ENCODE results near the gene WDTC1. TPM values are rescaled to one million over a fixed set of nuclear protein-coding genes. Genes with fewer than 3 reads are reported as not detected.

Gene WDTC1
- total RNA-seq, 1 experiment from 2014 or later = 24.6 TPM

DNA sequence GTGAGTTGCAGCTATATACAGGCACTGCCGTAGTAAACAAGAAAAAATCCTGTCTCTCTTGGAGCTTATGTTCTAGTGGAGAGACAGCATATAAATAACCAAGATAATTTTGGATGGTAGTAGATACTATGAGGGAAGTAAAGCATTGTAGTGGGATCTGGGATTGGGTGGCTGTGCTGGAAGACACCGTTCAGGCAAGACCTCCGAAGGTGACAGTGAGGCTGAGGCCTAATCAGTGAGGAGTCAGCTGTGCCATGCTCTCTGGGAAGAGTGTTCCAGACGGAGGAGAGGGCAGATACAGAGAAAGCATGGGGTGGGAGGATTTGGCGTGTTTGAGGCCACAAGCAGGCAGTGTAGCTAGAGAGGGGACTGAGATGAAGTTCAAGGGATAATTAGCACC is 93.5 kb downstream of the WDTC1 start:
- DNase-seq (ENCODE audit: low read depth, low spot score) = no peak
- no TSS peak for BruUV-seq (replicated peaks)
- Histone ChIP-seq H3K4me3 (ENCODE audit: low read depth in 2 of 2, low read length in 2 of 2) (no peak overlapping the region), H3K36me3 (ENCODE audit: control insufficient read depth, insufficient read depth, low read length) (peaks cover 4% of the 10 kb centered on the region), H3K4me1 (ENCODE audit: control insufficient read depth, insufficient read depth, low read length) (peaks cover 10% of the 10 kb centered on the region; the same call in 1 of the 2 replicates), H3K9me3 (ENCODE audit: control insufficient read depth, insufficient read depth, low read depth, low read length) (no peaks in the 10 kb centered on the region), H3K27me3 (ENCODE audit: control insufficient read depth, insufficient read depth, low read length) (no peaks in the 10 kb centered on the region), H3K27ac (ENCODE audit: low read length) (no peak overlapping the region)
- TF ChIP-seq, protein P1, sequence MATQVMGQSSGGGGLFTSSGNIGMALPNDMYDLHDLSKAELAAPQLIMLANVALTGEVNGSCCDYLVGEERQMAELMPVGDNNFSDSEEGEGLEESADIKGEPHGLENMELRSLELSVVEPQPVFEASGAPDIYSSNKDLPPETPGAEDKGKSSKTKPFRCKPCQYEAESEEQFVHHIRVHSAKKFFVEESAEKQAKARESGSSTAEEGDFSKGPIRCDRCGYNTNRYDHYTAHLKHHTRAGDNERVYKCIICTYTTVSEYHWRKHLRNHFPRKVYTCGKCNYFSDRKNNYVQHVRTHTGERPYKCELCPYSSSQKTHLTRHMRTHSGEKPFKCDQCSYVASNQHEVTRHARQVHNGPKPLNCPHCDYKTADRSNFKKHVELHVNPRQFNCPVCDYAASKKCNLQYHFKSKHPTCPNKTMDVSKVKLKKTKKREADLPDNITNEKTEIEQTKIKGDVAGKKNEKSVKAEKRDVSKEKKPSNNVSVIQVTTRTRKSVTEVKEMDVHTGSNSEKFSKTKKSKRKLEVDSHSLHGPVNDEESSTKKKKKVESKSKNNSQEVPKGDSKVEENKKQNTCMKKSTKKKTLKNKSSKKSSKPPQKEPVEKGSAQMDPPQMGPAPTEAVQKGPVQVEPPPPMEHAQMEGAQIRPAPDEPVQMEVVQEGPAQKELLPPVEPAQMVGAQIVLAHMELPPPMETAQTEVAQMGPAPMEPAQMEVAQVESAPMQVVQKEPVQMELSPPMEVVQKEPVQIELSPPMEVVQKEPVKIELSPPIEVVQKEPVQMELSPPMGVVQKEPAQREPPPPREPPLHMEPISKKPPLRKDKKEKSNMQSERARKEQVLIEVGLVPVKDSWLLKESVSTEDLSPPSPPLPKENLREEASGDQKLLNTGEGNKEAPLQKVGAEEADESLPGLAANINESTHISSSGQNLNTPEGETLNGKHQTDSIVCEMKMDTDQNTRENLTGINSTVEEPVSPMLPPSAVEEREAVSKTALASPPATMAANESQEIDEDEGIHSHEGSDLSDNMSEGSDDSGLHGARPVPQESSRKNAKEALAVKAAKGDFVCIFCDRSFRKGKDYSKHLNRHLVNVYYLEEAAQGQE (IDR thresholded peaks at IDR 0.05; ENCODE audit: insufficient read depth in 1 of 2, low read depth in 2 of 2, low read length in 1 of 2) = no peak
- no peak for TF ChIP-seq TCF7L2 (IDR thresholded peaks at IDR 0.05; ENCODE audit: low read depth, low read length)
- POLR2A ChIA-PET = no interaction called here
- intact Hi-C loops (cut with micrococcal nuclease; ENCODE audit: unreplicated experiment) = no loop called here
- CTCF ChIA-PET = interaction anchor here (0.6 kb wide), 1 partner anchor 17 kb away, joined by 3 read pairs; no protein-coding TSS in a partner anchor
- in situ Hi-C loops (cut with HindIII; ENCODE audit: low pct_unique_long_range_greater_than_20kb, low sequenced_read_pairs) = no loop called here
- no peak for ATAC-seq

- Histone ChIP-seq H3K4me1 (ENCODE audit: control insufficient read depth, insufficient read depth, low read length) (peaks cover 7% of the 10 kb centered on the region; the same call in 1 of the 2 replicates), H3K27ac (ENCODE audit: low read length) (no peak overlapping the region), H3K36me3 (ENCODE audit: control insufficient read depth, insufficient read depth, low read length) (peaks cover 2% of the 10 kb centered on the region), H3K9me3 (ENCODE audit: control insufficient read depth, insufficient read depth, low read depth, low read length) (no peaks in the 10 kb centered on the region), H3K4me3 (ENCODE audit: low read depth in 2 of 2, low read length in 2 of 2) (no peak overlapping the region), H3K27me3 (ENCODE audit: control insufficient read depth, insufficient read depth, low read length) (no peaks in the 10 kb centered on the region)
- DNase-seq (ENCODE audit: low read depth, low spot score) = no peak
- in situ Hi-C loops (cut with HindIII; ENCODE audit: low pct_unique_long_range_greater_than_20kb, low sequenced_read_pairs) = no loop called here
- TF ChIP-seq, protein P2, sequence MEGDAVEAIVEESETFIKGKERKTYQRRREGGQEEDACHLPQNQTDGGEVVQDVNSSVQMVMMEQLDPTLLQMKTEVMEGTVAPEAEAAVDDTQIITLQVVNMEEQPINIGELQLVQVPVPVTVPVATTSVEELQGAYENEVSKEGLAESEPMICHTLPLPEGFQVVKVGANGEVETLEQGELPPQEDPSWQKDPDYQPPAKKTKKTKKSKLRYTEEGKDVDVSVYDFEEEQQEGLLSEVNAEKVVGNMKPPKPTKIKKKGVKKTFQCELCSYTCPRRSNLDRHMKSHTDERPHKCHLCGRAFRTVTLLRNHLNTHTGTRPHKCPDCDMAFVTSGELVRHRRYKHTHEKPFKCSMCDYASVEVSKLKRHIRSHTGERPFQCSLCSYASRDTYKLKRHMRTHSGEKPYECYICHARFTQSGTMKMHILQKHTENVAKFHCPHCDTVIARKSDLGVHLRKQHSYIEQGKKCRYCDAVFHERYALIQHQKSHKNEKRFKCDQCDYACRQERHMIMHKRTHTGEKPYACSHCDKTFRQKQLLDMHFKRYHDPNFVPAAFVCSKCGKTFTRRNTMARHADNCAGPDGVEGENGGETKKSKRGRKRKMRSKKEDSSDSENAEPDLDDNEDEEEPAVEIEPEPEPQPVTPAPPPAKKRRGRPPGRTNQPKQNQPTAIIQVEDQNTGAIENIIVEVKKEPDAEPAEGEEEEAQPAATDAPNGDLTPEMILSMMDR (IDR thresholded peaks at IDR 0.05) = no peak
- TF ChIP-seq POLR2AphosphoS5 (IDR thresholded peaks at IDR 0.05; ENCODE audit: low read depth, low read length) (no peak), SIN3A (IDR thresholded peaks at IDR 0.05; ENCODE audit: borderline replicate concordance, insufficient read depth, low read depth, low read length) (no peak), TCF7L2 (IDR thresholded peaks at IDR 0.05; ENCODE audit: low read depth, low read length) (no peak)
- TF ChIP-seq, protein P1 (IDR thresholded peaks at IDR 0.05; ENCODE audit: insufficient read depth in 1 of 2, low read depth in 2 of 2, low read length in 1 of 2) = no peak
- CTCF ChIA-PET = no interaction called here
- ATAC-seq = no peak
- BruUV-seq (replicated peaks) = no TSS peak
- intact Hi-C loops (cut with micrococcal nuclease; ENCODE audit: unreplicated experiment) = no loop called here
- POLR2A ChIA-PET = no interaction called here
Measured at GRCh38 chr1:27330786-27331185, 96.4 kb downstream of the WDTC1 start.
